HG03025 (cell line): ENCODE measurements around the gene LMBR1.
"Not testable (repeated sequence)": the region's sequence is repeated elsewhere in the genome, so short reads cannot be mapped to it uniquely, and the experiment has no call there.

Experiments
- ATAC-seq: cut with Tn5 transposase; IDR thresholded peaks from one replicate; pipeline ENCODE4 v1.9.1; 2021; ENCODE audit warnings: mild to moderate bottlenecking, moderate library complexity; ENCODE audit not compliant: unreplicated experiment, low FRiP score

LMBR1 gene

GRCh38 chr7:156638443-156639077 lies 254.4 kb downstream of the LMBR1 start:
- no peak for ATAC-seq

DNA sequence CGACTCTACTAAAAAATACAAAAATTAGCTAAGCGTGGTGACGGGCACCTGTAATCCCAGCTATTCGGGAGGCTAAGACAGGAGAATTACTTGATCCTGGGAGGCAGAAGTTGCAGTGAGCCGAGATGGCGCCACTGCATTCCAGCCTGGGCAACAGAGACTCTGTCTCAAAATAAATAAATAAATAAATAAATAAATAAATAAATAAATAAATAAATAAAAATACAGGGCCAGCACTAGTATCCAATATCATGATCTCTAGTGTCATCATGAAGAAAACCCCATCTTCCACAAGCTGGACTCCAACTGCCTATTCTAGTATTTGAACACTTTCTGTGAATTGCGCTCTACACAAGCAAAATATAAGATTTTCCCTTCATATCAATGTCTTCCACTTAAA lies 255.9 kb downstream of the LMBR1 start:
- ATAC-seq: not testable (repeated sequence)

DNA sequence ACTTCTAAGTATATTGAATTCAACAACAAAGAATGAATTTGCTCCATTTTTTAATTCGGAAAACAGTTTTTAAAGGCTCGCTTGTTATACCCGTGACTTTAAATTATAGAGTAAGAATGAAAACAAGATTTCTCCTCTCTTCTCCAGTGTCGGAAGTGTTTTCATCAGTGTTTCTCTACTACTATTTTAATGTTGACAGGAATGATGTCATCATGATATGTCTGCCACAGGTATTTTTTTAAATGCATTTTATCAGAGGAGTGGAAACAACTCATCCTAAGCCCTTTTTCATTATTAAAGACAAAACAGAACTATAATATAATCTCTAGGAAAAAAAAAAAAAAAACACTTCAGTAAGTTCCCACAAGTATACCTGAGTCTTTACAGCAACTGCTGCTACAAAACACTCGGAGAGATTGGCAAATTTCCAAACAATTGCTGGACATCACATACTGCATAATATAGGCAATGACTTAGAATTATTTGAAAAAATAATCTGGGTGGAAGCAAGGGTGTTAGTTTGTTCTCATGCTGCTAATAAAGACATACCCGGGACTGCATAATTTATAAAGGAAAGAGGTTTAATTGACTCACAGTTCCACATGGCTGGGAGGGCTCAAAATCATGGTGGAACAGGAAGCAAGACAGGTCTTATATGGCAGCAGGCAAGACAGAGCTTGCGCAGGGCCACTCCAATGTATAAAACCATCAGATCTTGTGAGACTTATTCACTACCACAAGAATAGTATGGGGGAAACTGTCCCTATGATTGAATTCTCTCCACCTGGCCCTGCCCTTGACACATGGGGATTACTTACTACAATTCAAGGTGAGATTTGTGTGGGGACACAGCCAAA lies 257.2 kb downstream of the LMBR1 start:
- ATAC-seq: no peak

DNA sequence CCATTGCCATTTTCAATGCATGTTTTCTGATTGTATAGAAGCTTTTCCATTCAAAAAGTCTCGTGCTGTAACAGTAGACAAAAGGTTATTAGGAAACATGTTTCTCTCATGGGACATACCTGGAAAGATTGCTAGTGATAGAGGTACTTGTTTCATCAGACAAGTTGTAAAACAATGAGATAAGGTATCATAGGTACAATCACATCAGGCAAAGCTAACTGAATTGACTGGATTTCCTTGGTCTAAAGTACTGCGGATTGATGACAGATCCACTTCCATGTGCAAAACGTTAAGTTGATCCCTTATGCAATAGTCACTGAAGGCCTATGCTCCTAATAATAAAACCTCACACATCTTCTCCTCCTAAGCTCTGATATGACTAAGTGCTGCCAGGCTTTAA lies 258.9 kb downstream of the LMBR1 start:
- no peak for ATAC-seq

DNA sequence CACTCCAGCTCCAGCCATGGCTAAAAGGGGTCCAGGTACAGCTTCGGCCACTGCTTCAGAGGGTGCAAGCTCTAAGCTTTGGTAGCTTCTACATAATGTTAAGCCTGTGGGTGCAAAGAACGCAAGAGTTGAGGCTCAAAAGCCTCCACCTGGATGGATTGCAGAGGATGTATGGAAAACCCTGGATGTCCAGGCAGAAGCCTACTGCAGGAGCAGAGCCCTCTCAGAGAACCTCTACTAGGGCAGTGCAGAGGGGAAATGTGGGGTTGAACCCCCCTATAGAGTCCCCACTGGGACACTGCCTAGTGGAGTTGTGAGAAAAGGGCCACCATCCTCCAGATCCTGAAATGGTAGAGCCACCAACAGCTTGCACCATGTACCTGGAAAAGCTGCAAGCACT lies 263.1 kb downstream of the LMBR1 start:
- ATAC-seq: no peak

DNA sequence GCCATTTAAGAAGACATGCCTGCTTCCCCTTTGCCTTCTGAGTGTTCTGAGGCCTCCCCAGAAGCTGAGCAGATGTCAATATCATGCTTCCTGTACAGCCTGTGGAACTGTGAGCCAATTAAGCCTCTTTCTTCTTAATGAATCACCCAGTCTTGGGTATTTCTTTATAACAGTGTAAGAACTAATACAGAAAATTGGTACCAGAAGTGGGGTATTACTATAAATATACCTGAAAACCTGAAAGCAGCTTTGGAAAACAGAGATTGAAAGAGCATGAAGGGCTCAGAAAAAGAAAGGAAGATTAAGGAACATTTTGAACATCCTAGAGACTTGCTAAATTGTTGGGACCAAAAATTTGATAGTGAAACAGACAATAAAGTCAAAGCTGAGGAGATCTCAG lies 264.4 kb downstream of the LMBR1 start:
- no peak for ATAC-seq
